Activated CD8-positive, alpha-beta T cell treated with anti-CD3 and anti-CD28 coated beads for 36 hours (primary cell): ENCODE results near the gene MRPS35. TPM values are rescaled to one million over a fixed set of nuclear protein-coding genes. Genes with fewer than 3 reads are reported as not detected.
A peak's percentile ranks its signal among the peaks of the same experiment; 100 is the strongest.

Experiments
- ATAC-seq: fragments of 200-7000 bp; cut with Tn5 transposase; one replicate; pipeline ENCODE4 v1.10.0; 2021; ENCODE audit warnings: mild to moderate bottlenecking, moderate library complexity
- CTCF ChIA-PET: fragments of 350-600 bp; sonication (Branson Sonifier 250); formaldehyde crosslinking; loops from one replicate; lab custom pipeline; 2021; ENCODE audit warnings: antibody characterized with exemption; lab: Charles Lee
- POLR2A ChIA-PET: fragments of 350-600 bp; sonication (Branson Sonifier 250); formaldehyde crosslinking; loops from one replicate; lab custom pipeline; 2021; ENCODE audit warnings: antibody characterized with exemption; lab: Charles Lee
- DNase-seq: peaks from one replicate; pipeline ENCODE4 v3.0.0-alpha.2; 2020
- H3K27ac Mint-ChIP-seq: one replicate; pipeline ENCODE4 v1.8.0; 2021; ENCODE audit warnings: mild to moderate bottlenecking, mixed read lengths
- H3K27me3 Mint-ChIP-seq: one replicate; pipeline ENCODE4 v1.8.0; 2021; ENCODE audit warnings: mixed read lengths
- H3K36me3 Mint-ChIP-seq: one replicate; pipeline ENCODE4 v1.8.0; 2021; ENCODE audit warnings: low read depth, mixed read lengths
- H3K4me1 Mint-ChIP-seq: one replicate; pipeline ENCODE4 v1.8.0; 2021; ENCODE audit warnings: low read depth, mixed read lengths
- H3K4me3 Mint-ChIP-seq: one replicate; pipeline ENCODE4 v1.8.0; 2021; ENCODE audit warnings: mild to moderate bottlenecking, moderate library complexity, mixed read lengths
- H3K9me3 Mint-ChIP-seq: one replicate; pipeline ENCODE4 v1.8.0; 2021; ENCODE audit warnings: mixed read lengths
- CTCF ChIP-seq: fragments of 200-600 bp; IDR thresholded peaks from one replicate; pipeline ENCODE4 v1.8.0; 2022; ENCODE audit warnings: antibody characterized with exemption, mild to moderate bottlenecking
- intact Hi-C: fragments of 100-400 bp; cut with micrococcal nuclease; formaldehyde crosslinking; loops from one replicate; pipeline ENCODE4 v1.10.0; 2022
- total RNA-seq, 2 experiments: library from RNA; stranded (reverse); gene quantifications; one replicate each; pipeline ENCODE4 v1.2.3, GENCODE V29; 2021

MRPS35 gene
- total RNA-seq, 2 experiments from 2014 or later = 56.4 to 60.5 TPM

GRCh38 chr12:27751386-27752047, 40.9 kb downstream of the MRPS35 start:
- no peaks in the 10 kb centered on the region for H3K9me3 Mint-ChIP-seq
- DNase-seq = no peak
- CTCF ChIA-PET = interaction anchor here (2.1 kb wide), 1 partner anchor 70 kb away, joined by 4 read pairs; no protein-coding TSS in a partner anchor
- H3K27me3 Mint-ChIP-seq = no peaks in the 10 kb centered on the region
- intact Hi-C loops = no loop called here
- no peak for TF ChIP-seq CTCF
- no peak for ATAC-seq
- H3K4me1 Mint-ChIP-seq = no peaks in the 10 kb centered on the region
- POLR2A ChIA-PET = no interaction called here
- H3K4me3 Mint-ChIP-seq = no peak overlapping the region
- peaks cover 14% of the 10 kb centered on the region for H3K36me3 Mint-ChIP-seq
- no peak overlapping the region for H3K27ac Mint-ChIP-seq

- DNase-seq (no peak), ATAC-seq (no peak)
- no peaks in the 10 kb centered on the region for H3K4me1 Mint-ChIP-seq
- no peaks in the 10 kb centered on the region for H3K9me3 Mint-ChIP-seq
- H3K36me3 Mint-ChIP-seq = peaks cover 17% of the 10 kb centered on the region
- H3K27ac Mint-ChIP-seq = no peak overlapping the region
- CTCF ChIA-PET = interaction anchor here (0.6 to 1.1 kb wide), 4 partner anchors 22 to 66 kb away, joined by 3 to 4 read pairs (median 4); no protein-coding TSS in a partner anchor
- intact Hi-C loops = no loop called here
- no peak for TF ChIP-seq CTCF
- no peak overlapping the region for H3K4me3 Mint-ChIP-seq
- POLR2A ChIA-PET = no interaction called here
- H3K27me3 Mint-ChIP-seq = no peaks in the 10 kb centered on the region
These were observed 44.2 kb downstream of the MRPS35 start for GRCh38 chr12:27754795-27755194.

- peaks cover 17% of the 10 kb centered on the region for H3K36me3 Mint-ChIP-seq
- ATAC-seq (no peak), DNase-seq (no peak)
- intact Hi-C loops = no loop called here
- no peaks in the 10 kb centered on the region for H3K9me3 Mint-ChIP-seq
- no peak for TF ChIP-seq CTCF
- no peaks in the 10 kb centered on the region for H3K4me1 Mint-ChIP-seq
- H3K27me3 Mint-ChIP-seq = no peaks in the 10 kb centered on the region
- no peak overlapping the region for H3K27ac Mint-ChIP-seq
- POLR2A ChIA-PET = interaction anchor here (0.7 to 1.0 kb wide), 2 partner anchors 19 to 66 kb away, joined by 3 to 4 read pairs; no protein-coding TSS in a partner anchor
- H3K4me3 Mint-ChIP-seq = no peak overlapping the region
- CTCF ChIA-PET = interaction anchor here (0.8 to 2.3 kb wide), 3 partner anchors 18 to 65 kb away, joined by 3 to 8 read pairs (median 8); no protein-coding TSS in a partner anchor
These were observed 46.1 kb downstream of the MRPS35 start for GRCh38 chr12:27756670-27757195.

- ATAC-seq = peak; percentile 75
- ChIA-PET CTCF (interaction anchor here (1.1 to 1.2 kb wide), 2 partner anchors 13 to 59 kb away, joined by 3 to 8 read pairs; no protein-coding TSS in a partner anchor), POLR2A (no interaction called here)
- no peak overlapping the region for H3K27ac Mint-ChIP-seq
- intact Hi-C loops = no loop called here
- H3K27me3 Mint-ChIP-seq = no peaks in the 10 kb centered on the region
- no peak for TF ChIP-seq CTCF
- H3K4me3 Mint-ChIP-seq = no peak overlapping the region
- H3K9me3 Mint-ChIP-seq = no peaks in the 10 kb centered on the region
- H3K36me3 Mint-ChIP-seq = peaks cover 3% of the 10 kb centered on the region
- DNase-seq = peak; percentile 23
- peaks cover 9% of the 10 kb centered on the region for H3K4me1 Mint-ChIP-seq
These were observed 52.1 kb downstream of the MRPS35 start for GRCh38 chr12:27762757-27763156.

GRCh38 chr12:27766587-27766986, 56.0 kb downstream of the MRPS35 start:
- POLR2A ChIA-PET = interaction anchor here (0.8 kb wide), 2 partner anchors 41 to 1242 kb away, joined by 4 read pairs; no protein-coding TSS in a partner anchor
- CTCF ChIA-PET = interaction anchor here (1.6 kb wide), 1 partner anchor 54 kb away, joined by 3 read pairs; no protein-coding TSS in a partner anchor
- ATAC-seq = no peak
- TF ChIP-seq CTCF = no peak
- DNase-seq = no peak
- Mint-ChIP-seq H3K27me3 (no peaks in the 10 kb centered on the region), H3K27ac (no peak overlapping the region), H3K36me3 (peaks cover 3% of the 10 kb centered on the region), H3K4me3 (no peak overlapping the region), H3K4me1 (peaks cover 15% of the 10 kb centered on the region), H3K9me3 (no peaks in the 10 kb centered on the region)
- intact Hi-C loops = no loop called here
